IMR-90 (cell line): ENCODE data around the gene RGS10. TPM values are rescaled to one million over a fixed set of nuclear protein-coding genes. Genes with fewer than 3 reads are reported as not detected.
"Not testable (repeated sequence)": the region's sequence is repeated elsewhere in the genome, so short reads cannot be mapped to it uniquely, and the experiment has no call there.

Experiments used
- ATAC-seq: fragments of 200-7000 bp; cut with Tn5 transposase; 2 replicates; pipeline ENCODE4 v1.9.1; 2020; ENCODE audit warnings: low read depth, mild to moderate bottlenecking, moderate library complexity
- BruUV-seq: library from RNA; stranded (reverse); fragments of 400-500 nt; replicated peaks from 2 replicates; lab custom pipeline; 2021; lab: Mats Ljungman, UMichigan
- CTCF ChIA-PET: fragments of 300-600 bp; formaldehyde crosslinking; extraction: SDS; loops from one replicate; lab custom pipeline; 2021; ENCODE audit warnings: antibody characterized with exemption; lab: Yijun Ruan, JAX
- POLR2A ChIA-PET: fragments of 300-600 bp; sonication (Branson Sonifier 250); formaldehyde crosslinking; loops from one replicate; lab custom pipeline; 2022; ENCODE audit warnings: antibody characterized with exemption; ENCODE audit not compliant: unreplicated experiment; lab: Charles Lee
- DNase-seq: peaks from one replicate; pipeline ENCODE4 v3.0.0; 2013
- H2AFZ ChIP-seq: replicated peaks from 2 replicates; pipeline ENCODE3; 2013; ENCODE audit warnings: low read length, mild to moderate bottlenecking; ENCODE audit not compliant: poor library complexity
- H2AK5ac ChIP-seq: 2 replicates; pipeline ENCODE4 v1.6.1; 2013; ENCODE audit warnings: low read depth, low read length, inconsistent platforms
- H2AK9ac ChIP-seq: replicated peaks from 2 replicates; pipeline ENCODE3; 2013; ENCODE audit warnings: mild to moderate bottlenecking, low read depth, low read length, moderate library complexity; ENCODE audit not compliant: poor library complexity
- H2BK120ac ChIP-seq: 2 replicates; pipeline ENCODE4 v1.6.1; 2013; ENCODE audit warnings: low read depth, low read length, inconsistent platforms
- H2BK15ac ChIP-seq: 3 replicates; pipeline ENCODE4 v1.6.1; 2013; ENCODE audit warnings: low read depth, low read length, inconsistent platforms
- H2BK20ac ChIP-seq: 2 replicates; pipeline ENCODE4 v1.6.1; 2013; ENCODE audit warnings: low read depth, mild to moderate bottlenecking, inconsistent platforms, low read length, moderate library complexity
- H2BK5ac ChIP-seq: 2 replicates; pipeline ENCODE4 v1.6.1; 2013; ENCODE audit warnings: mild to moderate bottlenecking, low read depth, low read length, inconsistent platforms; ENCODE audit not compliant: poor library complexity, severe bottlenecking
- H3K14ac ChIP-seq: replicated peaks from 2 replicates; pipeline ENCODE4 v1.6.1; 2013; ENCODE audit warnings: low read depth, low read length, inconsistent platforms
- H3K18ac ChIP-seq: 2 replicates; pipeline ENCODE4 v1.6.1; 2013; ENCODE audit warnings: low read depth, low read length, control low read depth
- H3K23ac ChIP-seq: 2 replicates; pipeline ENCODE4 v1.6.1; 2013; ENCODE audit warnings: low read depth, low read length, inconsistent platforms
- H3K27ac ChIP-seq: 2 replicates; pipeline ENCODE4 v1.5.1; 2013; ENCODE audit warnings: mild to moderate bottlenecking, control low read depth, low read length; ENCODE audit not compliant: insufficient read depth
- H3K27me3 ChIP-seq: 2 replicates; pipeline ENCODE4 v1.6.1; 2013; ENCODE audit warnings: low read length; ENCODE audit not compliant: control insufficient read depth, insufficient read depth
- H3K36me3 ChIP-seq: 2 replicates; pipeline ENCODE4 v1.6.1; 2013; ENCODE audit warnings: low read length, mixed read lengths; ENCODE audit not compliant: control insufficient read depth, insufficient read depth
- H3K4ac ChIP-seq: 2 replicates; pipeline ENCODE4 v1.6.1; 2013; ENCODE audit warnings: low read depth, low read length, inconsistent platforms
- H3K4me1 ChIP-seq: 2 replicates; pipeline ENCODE4 v1.6.1; 2013; ENCODE audit warnings: low read length, mixed read lengths; ENCODE audit not compliant: control insufficient read depth, insufficient read depth
- H3K4me2 ChIP-seq: 2 replicates; pipeline ENCODE4 v1.6.1; 2013; ENCODE audit warnings: low read depth, mild to moderate bottlenecking, control low read depth, low read length, moderate library complexity
- H3K4me3 ChIP-seq: 2 replicates; pipeline ENCODE4 v1.5.1; 2013; ENCODE audit warnings: low read depth, mild to moderate bottlenecking, control low read depth, low read length, moderate library complexity; ENCODE audit not compliant: insufficient read depth
- H3K56ac ChIP-seq: 2 replicates; pipeline ENCODE4 v1.6.1; 2013; ENCODE audit warnings: low read length, inconsistent platforms; ENCODE audit not compliant: insufficient read depth; ENCODE audit errors: extremely low read depth
- H3K79me1 ChIP-seq, 2 experiments: 2 replicates each; pipeline ENCODE4 v1.6.1; 2013; ENCODE audit warnings: low read length in 2 of 2, inconsistent platforms in 1 of 2, low read depth in 1 of 2
- H3K9ac ChIP-seq: 2 replicates; pipeline ENCODE4 v1.6.1; 2013; ENCODE audit warnings: low read depth, low read length, control low read depth
- H3K9me1 ChIP-seq: 2 replicates; pipeline ENCODE4 v1.6.1; 2013; ENCODE audit warnings: low read length, inconsistent platforms; ENCODE audit not compliant: insufficient read depth
- H3K9me3 ChIP-seq: 2 replicates; pipeline ENCODE4 v1.6.1; 2013; ENCODE audit warnings: low read length; ENCODE audit not compliant: control insufficient read depth, insufficient read depth
- H4K20me1 ChIP-seq: 2 replicates; pipeline ENCODE4 v1.6.1; 2013; ENCODE audit warnings: low read length, inconsistent platforms; ENCODE audit not compliant: insufficient read depth
- H4K5ac ChIP-seq: 2 replicates; pipeline ENCODE4 v1.6.1; 2013; ENCODE audit warnings: mild to moderate bottlenecking, low read depth, low read length, control low read depth
- H4K8ac ChIP-seq, 2 experiments: 2 replicates each; pipeline ENCODE4 v1.6.1; 2013; ENCODE audit warnings: low read depth in 2 of 2, low read length in 2 of 2, control low read depth in 1 of 2, inconsistent platforms in 1 of 2
- H4K91ac ChIP-seq: 2 replicates; pipeline ENCODE4 v1.6.1; 2013; ENCODE audit warnings: low read depth, low read length, inconsistent platforms; ENCODE audit not compliant: insufficient read depth
- WGBS, 2 experiments: methylation state at CpG; one replicate each; pipeline versions ENCODE4 v1.1.5 to v1.1.7; 2013; ENCODE audit warnings: missing lambda C conversion rate in 2 of 2; ENCODE audit not compliant: insufficient read length in 1 of 2; ENCODE audit errors: extremely low coverage in 2 of 2; 5-methylcytosine and 5-hydroxymethylcytosine counted together
- dilution Hi-C: fragments of 300-500 bp; cut with HindIII; formaldehyde crosslinking; loops from one replicate; pipeline ENCODE4 v1.14.3; 2018; ENCODE audit warnings: low sequenced_read_pairs; ENCODE audit not compliant: unreplicated experiment
- in situ Hi-C: fragments of 300-500 bp; cut with MboI; formaldehyde crosslinking; loops from 3 replicates; pipeline ENCODE4 v1.14.3; 2019; ENCODE audit warnings: low sequenced_read_pairs, inconsistent platforms, mixed read lengths
- intact Hi-C: fragments of 100-400 bp; cut with micrococcal nuclease; formaldehyde crosslinking; loops from 2 replicates; pipeline ENCODE4 v1.10.0; 2022
- polyA plus RNA-seq, 3 experiments: library from polyadenylated mRNA; depleted of rRNA; stranded (reverse); fragments of >200 nt; gene quantifications; 2 replicates each; pipeline ENCODE4 v1.2.3, GENCODE V29; 2012; ENCODE audit warnings: low replicate concordance in 1 of 3
- total RNA-seq: library from RNA; depleted of rRNA; stranded (reverse); fragments of >200 nt; gene quantifications from 2 replicates; pipeline ENCODE4 v1.2.3, GENCODE V29; 2012
- TF ChIP-seq, protein P1 (sequence below): fragments of 150-350 bp; IDR thresholded peaks from 2 replicates; pipeline ENCODE4 v1.6.1; 2017; ENCODE audit warnings: mild to moderate bottlenecking, antibody characterized with exemption, low read length, low read depth

RGS10 gene
- total and polyA plus RNA-seq, 2 of the 4 experiments (the other 2 are of a cell fraction), result 35.3 to 89.7 TPM

DNA sequence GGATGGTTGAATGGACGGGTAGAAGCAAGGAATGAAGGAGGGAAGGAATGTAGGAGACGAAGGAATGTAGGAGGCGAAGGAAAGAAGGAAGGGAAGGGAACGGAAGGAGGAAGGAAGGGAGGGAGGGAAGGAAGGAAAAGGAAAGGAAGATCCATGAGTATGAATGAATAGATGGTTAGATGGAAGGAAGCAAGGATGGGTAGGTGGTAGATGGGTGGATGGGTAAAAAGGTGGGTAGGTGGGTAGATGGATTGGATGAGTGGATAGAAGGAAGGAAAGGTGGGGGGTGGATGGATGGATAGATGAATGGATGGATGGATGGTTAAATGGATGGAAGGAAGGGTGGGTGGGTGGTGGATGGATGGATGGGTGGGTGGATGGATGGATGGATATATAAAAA, 77.4 kb downstream of the RGS10 start:
- Histone ChIP-seq H3K18ac (no peak overlapping the region), H3K23ac (no peak overlapping the region), H3K9me1 (no peaks in the 10 kb centered on the region; the same call in 1 of the 2 replicates), H3K4me1 (no peaks in the 10 kb centered on the region), H4K5ac (no peak overlapping the region), H3K4me3 (no peak overlapping the region), H3K4me2 (no peak overlapping the region), H4K20me1 (no peaks in the 10 kb centered on the region), H4K91ac (no peak overlapping the region), H3K27ac (no peak overlapping the region), H3K9ac (no peak overlapping the region), H2AFZ (no peak overlapping the region), H2AK5ac (no peak overlapping the region), H3K27me3 (peaks cover 15% of the 10 kb centered on the region), H3K9me3 (peaks cover 7% of the 10 kb centered on the region), H3K4ac (no peak overlapping the region), H2BK15ac (no peak overlapping the region), H2BK5ac (peak overlapping the region; percentile 25), H2BK20ac (no peak overlapping the region), H2AK9ac (no peak overlapping the region), H4K8ac (no peak overlapping the region), H3K56ac (no peak overlapping the region), H3K79me1 (no peaks in the 10 kb centered on the region), H3K36me3 (no peaks in the 10 kb centered on the region), H3K14ac (no peak overlapping the region), H2BK120ac (no peak overlapping the region)
- in situ Hi-C loops (no loop called here), intact Hi-C loops (no loop called here), dilution Hi-C loops (no loop called here)
- ATAC-seq (no peak), DNase-seq (no peak)
- TF ChIP-seq, protein P1, sequence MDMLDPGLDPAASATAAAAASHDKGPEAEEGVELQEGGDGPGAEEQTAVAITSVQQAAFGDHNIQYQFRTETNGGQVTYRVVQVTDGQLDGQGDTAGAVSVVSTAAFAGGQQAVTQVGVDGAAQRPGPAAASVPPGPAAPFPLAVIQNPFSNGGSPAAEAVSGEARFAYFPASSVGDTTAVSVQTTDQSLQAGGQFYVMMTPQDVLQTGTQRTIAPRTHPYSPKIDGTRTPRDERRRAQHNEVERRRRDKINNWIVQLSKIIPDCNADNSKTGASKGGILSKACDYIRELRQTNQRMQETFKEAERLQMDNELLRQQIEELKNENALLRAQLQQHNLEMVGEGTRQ, result no peak
- no TSS peak for BruUV-seq
- CTCF ChIA-PET, result no interaction called here
- POLR2A ChIA-PET, result no interaction called here
- WGBS, 2 experiments, result 78 to 99% methylated on average over 4 of the region's 4 CpGs

DNA sequence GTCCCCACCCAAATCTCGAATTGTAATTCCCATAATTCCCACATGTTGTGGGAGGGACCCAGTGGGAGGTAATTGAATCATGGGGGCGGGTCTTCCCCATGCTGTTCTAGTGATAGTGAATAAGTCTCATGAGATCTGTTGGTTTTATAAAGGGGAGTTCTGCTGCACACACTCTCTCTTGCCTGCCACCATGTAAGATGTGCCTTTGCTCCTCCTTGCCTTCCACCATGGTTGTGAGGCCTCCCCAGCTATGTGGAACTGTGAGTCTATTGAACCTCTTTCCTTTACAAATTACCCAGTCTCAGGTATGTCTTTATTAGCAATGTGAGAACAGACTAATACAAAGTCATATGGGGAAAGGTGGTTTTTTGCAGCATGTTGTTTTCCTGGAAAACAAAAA, 79.3 kb downstream of the RGS10 start:
- H4K5ac ChIP-seq, H3K4me3 ChIP-seq, H3K4me1 ChIP-seq, H3K9me3 ChIP-seq, H3K9me1 ChIP-seq, H2BK5ac ChIP-seq, H3K56ac ChIP-seq, H4K20me1 ChIP-seq, H3K79me1 ChIP-seq, BruUV-seq, H2AK5ac ChIP-seq, H2BK120ac ChIP-seq, ATAC-seq, H3K4ac ChIP-seq, H4K8ac ChIP-seq, POLR2A ChIA-PET, H3K18ac ChIP-seq, H3K23ac ChIP-seq, H3K9ac ChIP-seq, CTCF ChIA-PET, H2AK9ac ChIP-seq, in situ Hi-C loops, H3K4me2 ChIP-seq, H3K14ac ChIP-seq, H4K91ac ChIP-seq, H2AFZ ChIP-seq, DNase-seq, dilution Hi-C loops, intact Hi-C loops, H2BK20ac ChIP-seq, H3K27ac ChIP-seq, H2BK15ac ChIP-seq: not testable (repeated sequence)
- Histone ChIP-seq H3K27me3 (peaks cover 11% of the 10 kb centered on the region), H3K36me3 (peaks cover 10% of the 10 kb centered on the region; the same call in 1 of the 2 replicates)
- WGBS, 2 experiments, result no CpG with 5 or more reads among the region's 2 CpGs
